Measurements from ENCODE around the gene CPNE7.

Gene CPNE7

GRCh38 chr16:89602273-89602951 is 26.9 kb downstream of the CPNE7 start:
- no peak overlapping the region for H3K27ac ChIP-seq
- H3K27me3 ChIP-seq (ENCODE audit: control insufficient read depth, insufficient read depth, low read length): no peaks in the 10 kb centered on the region
- H3K4me1 ChIP-seq: no peaks in the 10 kb centered on the region
- no peaks in the 10 kb centered on the region for H3K79me2 ChIP-seq
- H2AFZ ChIP-seq: no peak overlapping the region
- no peaks in the 10 kb centered on the region for H3K36me3 ChIP-seq (ENCODE audit: control insufficient read depth, insufficient read depth, low read length)
- H3K4me2 ChIP-seq (ENCODE audit: low read length): no peak overlapping the region
- no peak for TF ChIP-seq CTCF (IDR thresholded peaks at IDR 0.05)
- H3K9ac ChIP-seq: no peak overlapping the region
- no peak overlapping the region for H3K4me3 ChIP-seq (ENCODE audit: low read depth, low read length)
- no peaks in the 10 kb centered on the region for H3K9me3 ChIP-seq (ENCODE audit: control insufficient read depth, low read length)

GRCh38 chr16:89602952-89603590 is 27.5 kb downstream of the CPNE7 start:
- Histone ChIP-seq H3K9ac (no peak overlapping the region), H2AFZ (no peak overlapping the region), H3K27ac (no peak overlapping the region), H3K4me1 (no peaks in the 10 kb centered on the region), H3K36me3 (ENCODE audit: control insufficient read depth, insufficient read depth, low read length) (no peaks in the 10 kb centered on the region), H3K4me2 (ENCODE audit: low read length) (no peak overlapping the region), H3K79me2 (no peaks in the 10 kb centered on the region), H3K27me3 (ENCODE audit: control insufficient read depth, insufficient read depth, low read length) (no peaks in the 10 kb centered on the region), H3K9me3 (ENCODE audit: control insufficient read depth, low read length) (no peaks in the 10 kb centered on the region), H3K4me3 (ENCODE audit: low read depth, low read length) (no peak overlapping the region)
- no peak for TF ChIP-seq CTCF (IDR thresholded peaks at IDR 0.05)

GRCh38 chr16:89604764-89605163 is 29.2 kb downstream of the CPNE7 start:
- Histone ChIP-seq H3K36me3 (ENCODE audit: control insufficient read depth, insufficient read depth, low read length) (no peaks in the 10 kb centered on the region), H2AFZ (no peak overlapping the region), H3K27ac (no peak overlapping the region), H3K27me3 (ENCODE audit: control insufficient read depth, insufficient read depth, low read length) (no peaks in the 10 kb centered on the region), H3K79me2 (no peaks in the 10 kb centered on the region), H3K4me3 (ENCODE audit: low read depth, low read length) (no peak overlapping the region), H3K9me3 (ENCODE audit: control insufficient read depth, low read length) (no peaks in the 10 kb centered on the region), H3K9ac (no peak overlapping the region), H3K4me1 (no peaks in the 10 kb centered on the region), H3K4me2 (ENCODE audit: low read length) (no peak overlapping the region)
- no peak for TF ChIP-seq CTCF (IDR thresholded peaks at IDR 0.05)

GRCh38 chr16:89605186-89605970 is 29.8 kb downstream of the CPNE7 start:
- no peaks in the 10 kb centered on the region for H3K27me3 ChIP-seq (ENCODE audit: control insufficient read depth, insufficient read depth, low read length)
- H2AFZ ChIP-seq: no peak overlapping the region
- H3K4me3 ChIP-seq (ENCODE audit: low read depth, low read length): no peak overlapping the region
- H3K9ac ChIP-seq: no peak overlapping the region
- no peaks in the 10 kb centered on the region for H3K79me2 ChIP-seq
- no peaks in the 10 kb centered on the region for H3K9me3 ChIP-seq (ENCODE audit: control insufficient read depth, low read length)
- no peak overlapping the region for H3K27ac ChIP-seq
- H3K4me1 ChIP-seq: no peaks in the 10 kb centered on the region
- no peak for TF ChIP-seq CTCF (IDR thresholded peaks at IDR 0.05)
- H3K4me2 ChIP-seq (ENCODE audit: low read length): no peak overlapping the region
- H3K36me3 ChIP-seq (ENCODE audit: control insufficient read depth, insufficient read depth, low read length): no peaks in the 10 kb centered on the region
